ENCODE results near the gene ZSWIM4. TPM values are rescaled to one million over a fixed set of nuclear protein-coding genes. Genes with fewer than 3 reads are reported as not detected.

ZSWIM4 gene
- 4.1 and 21.9 TPM in 2 replicates for total RNA-seq

DNA sequence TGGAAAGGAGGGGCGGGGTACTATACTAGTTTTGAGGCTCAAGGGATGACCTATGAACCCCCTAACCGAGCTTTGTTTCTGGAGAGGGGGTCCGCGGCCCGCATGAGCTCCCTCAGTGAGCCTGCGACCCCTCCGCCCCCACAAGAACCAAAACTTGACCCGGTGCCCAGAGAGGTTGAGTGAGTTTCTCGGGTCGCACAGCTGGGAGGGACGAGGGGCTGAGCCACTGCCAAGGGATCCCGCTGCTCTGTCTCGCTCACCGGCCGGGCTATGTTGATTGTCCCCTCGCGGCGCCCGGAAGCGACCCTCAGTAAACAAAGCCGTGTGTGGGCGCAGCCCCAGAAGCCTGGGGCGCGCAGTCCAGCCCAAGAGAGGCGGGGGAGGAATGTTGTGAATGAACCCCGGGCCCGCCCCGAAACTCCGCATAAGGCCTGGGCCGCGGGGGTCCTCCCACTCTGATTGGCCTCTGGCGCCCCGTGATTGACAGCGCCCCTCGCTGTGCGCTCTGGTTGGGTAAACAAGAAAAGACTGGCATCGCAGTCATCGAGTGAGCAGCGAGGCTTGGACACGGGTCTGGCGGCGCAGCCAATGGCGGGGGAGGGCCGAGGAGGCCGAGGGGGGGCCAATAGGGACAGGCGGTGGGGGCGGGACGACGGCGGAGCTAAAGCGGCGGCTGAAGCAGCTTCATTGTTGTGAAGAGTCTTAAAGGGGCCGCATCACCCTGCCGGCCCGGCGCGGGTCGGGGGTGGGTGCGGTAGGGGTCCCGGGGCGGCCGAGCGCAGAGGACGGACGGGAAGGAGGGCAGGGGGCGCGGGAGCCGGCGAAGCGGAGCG is at the start of gene ZSWIM4:
Gene ZSWIM4, plus strand, starts transcription at position 687 of the 833 bp plus-strand sequence. CDS start 206 bp downstream, outside the sequence.

DNA sequence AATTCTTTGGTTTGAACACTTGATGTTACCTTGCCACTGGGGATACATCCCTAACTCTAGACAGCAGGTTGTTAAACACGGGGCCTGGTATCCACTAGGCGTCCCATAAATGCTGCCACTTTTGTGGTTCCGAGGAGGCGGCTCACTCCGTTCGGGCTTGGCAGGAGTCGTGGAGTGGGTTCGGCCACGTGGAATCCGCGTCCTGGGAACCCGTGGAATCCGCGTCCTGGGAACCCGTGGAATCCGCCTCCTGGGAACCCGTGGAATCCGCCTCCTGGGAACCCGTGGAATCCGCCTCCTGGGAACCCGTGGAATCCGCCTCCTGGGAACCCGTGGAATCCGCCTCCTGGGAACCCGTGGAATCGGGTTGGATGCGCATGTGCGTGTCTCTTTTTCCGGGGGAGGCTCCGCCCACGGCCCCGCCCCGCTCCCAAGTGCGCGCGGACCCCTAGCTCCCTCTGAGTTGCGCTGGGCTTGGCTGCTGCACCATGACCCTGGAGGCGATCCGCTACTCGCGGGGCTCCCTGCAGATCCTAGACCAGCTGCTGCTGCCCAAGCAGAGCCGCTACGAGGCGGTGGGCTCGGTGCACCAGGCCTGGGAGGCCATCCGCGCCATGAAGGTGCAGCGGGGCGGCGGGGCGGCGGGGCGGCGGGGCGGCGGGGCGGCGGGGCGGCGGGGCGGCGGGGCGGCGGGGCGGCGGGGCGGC is 31.0 kb upstream of the ZSWIM4 start, which contains the start of gene MRI1:
Gene MRI1, plus strand, starts transcription at position 422 of the 707 bp plus-strand sequence. Its CDS starts 67 bp downstream, at position 489.

DNA sequence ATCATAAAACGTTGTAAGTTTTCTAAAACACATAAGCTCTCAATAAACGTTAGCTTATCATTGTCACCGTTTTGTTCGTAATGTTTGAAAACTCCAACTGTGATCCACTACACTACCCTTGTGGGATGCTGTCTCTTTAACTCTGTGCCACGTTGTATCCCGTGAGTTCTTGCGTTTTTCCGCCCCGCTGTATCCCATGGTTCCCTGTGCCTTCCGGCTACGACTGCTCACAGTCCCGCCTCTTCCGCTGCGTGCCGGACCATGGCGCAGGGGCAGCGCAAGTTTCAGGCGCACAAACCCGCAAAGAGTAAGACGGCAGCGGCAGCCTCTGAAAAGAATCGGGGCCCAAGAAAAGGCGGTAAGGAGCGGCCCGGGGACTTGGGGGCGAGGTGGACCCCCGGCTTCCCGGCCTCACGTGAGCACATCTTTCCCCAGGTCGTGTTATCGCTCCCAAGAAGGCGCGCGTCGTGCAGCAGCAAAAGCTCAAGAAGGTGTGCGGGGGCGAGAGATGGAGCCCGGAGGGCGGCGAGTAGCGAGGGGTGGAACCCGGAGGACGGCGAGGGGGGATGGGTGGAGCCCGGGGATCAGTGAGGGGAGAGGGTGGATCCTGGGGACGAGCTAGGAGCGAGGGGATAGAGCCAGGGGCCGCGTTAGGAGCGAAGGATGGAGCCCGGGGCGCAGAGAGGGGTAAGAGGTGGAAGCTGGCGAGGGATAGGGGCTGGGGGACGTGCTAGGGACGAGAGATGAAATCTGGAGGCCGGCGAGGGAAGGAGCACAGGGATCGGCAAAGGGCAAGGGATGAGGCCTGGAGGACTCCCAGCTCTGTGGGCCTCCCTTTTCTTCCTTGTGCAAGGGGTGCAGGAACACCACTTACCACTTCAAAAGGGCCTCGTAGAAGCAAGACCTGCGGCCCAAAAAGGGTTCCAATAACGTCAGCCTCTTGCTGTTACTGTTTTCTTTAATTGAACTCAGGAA is 20.7 kb upstream of the ZSWIM4 start, which contains the start of gene C19orf53:
Gene C19orf53, plus strand, starts transcription at position 240 of the 975 bp plus-strand sequence. Its CDS starts 22 bp downstream, at position 262.

DNA sequence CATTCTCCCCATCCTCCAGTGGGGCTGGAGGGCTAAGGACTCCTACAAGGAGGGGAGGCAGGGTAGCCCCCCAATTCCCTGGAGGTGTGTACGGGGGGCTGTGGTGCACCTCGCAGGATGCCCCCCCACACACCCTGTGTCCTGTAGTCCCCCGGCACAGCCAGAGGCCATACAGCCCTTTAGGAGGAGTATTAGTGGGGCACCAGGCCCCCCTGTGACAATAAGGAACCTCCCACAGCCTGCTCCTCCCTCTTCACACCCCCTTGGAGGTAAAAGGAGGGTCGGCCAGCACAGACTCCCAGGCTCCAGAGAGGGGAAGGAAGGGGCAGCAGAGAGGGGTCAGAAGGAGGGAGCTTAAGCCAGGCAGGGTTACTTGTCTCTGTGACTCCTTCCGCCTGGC is 81.6 kb downstream of the ZSWIM4 start, which contains the start of gene NANOS3:
Gene NANOS3, plus strand, starts transcription at position 301 of the 400 bp plus-strand sequence. CDS start 115 bp downstream, outside the sequence.

Other genes with a start within 250 kb of the ZSWIM4 start
- gene MRI1, start 30.9 kb upstream of the ZSWIM4 start, total RNA-seq = 18.1 and 22.6 TPM in 2 replicates
- gene C19orf53, start 21.0 kb upstream of the ZSWIM4 start, total RNA-seq = 34.5 and 43.8 TPM in 2 replicates
- gene NANOS3, start 81.7 kb downstream of the ZSWIM4 start, total RNA-seq = 0.14 TPM in 1 of 2 replicates, not detected in the other
- 0.68 and 1.8 TPM in 2 replicates for gene BRME1, start 110.7 kb downstream of the ZSWIM4 start, total RNA-seq
- gene CC2D1A, start 110.8 kb downstream of the ZSWIM4 start, total RNA-seq = 8.5 and 27.5 TPM in 2 replicates
- under 0.01 and 2.5 TPM in 2 replicates for gene PODNL1, start 143.0 kb downstream of the ZSWIM4 start, total RNA-seq
- 7.9 and 11.4 TPM in 2 replicates for gene DCAF15, start 157.1 kb downstream of the ZSWIM4 start, total RNA-seq
- 1.7 and 7.8 TPM in 2 replicates for gene RFX1, start 210.9 kb downstream of the ZSWIM4 start, total RNA-seq
- not detected in 2 replicates for gene RLN3, start 232.7 kb downstream of the ZSWIM4 start, total RNA-seq
- 0.34 and 6.1 TPM in 2 replicates for gene IL27RA, start 236.3 kb downstream of the ZSWIM4 start, total RNA-seq

Data from nasal cavity respiratory epithelium epithelial cell of viscerocranial mucosa (primary cell).